ENCODE results near the gene DHX15. TPM values are rescaled to one million over a fixed set of nuclear protein-coding genes. Genes with fewer than 3 reads are reported as not detected.

The DHX15 gene
- total and polyA plus RNA-seq, 8 donors = 32.8 to 74.6 (median 46.0) TPM

DNA sequence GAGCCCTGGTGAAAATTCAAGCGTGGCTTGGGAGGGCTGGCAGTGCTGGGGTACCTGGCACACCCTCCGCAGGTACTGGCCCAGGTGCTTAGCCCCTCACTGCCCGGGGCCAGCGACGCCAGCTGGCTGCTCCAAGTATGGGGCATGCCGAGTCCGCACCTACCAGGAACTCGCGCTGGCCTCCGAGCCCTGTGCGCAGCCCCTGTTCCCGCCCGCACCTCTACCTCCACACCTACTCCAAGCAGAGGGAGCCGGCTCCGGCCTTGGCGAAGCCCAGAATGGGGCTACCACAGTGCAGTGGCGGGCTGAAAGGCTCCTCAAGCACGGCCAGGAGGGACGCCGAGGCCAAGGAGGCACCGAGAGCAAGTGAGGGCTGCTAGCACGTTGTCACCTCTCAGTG, 14.9 kb upstream of the DHX15 start:
- H3K36me3 ChIP-seq = no peaks in the 10 kb centered on the region
- H3K27me3 ChIP-seq = no peaks in the 10 kb centered on the region
- TF ChIP-seq CTCF (IDR thresholded peaks at IDR 0.05) = no peak
- 89 to 94% methylated on average over 22 of the region's 22 CpGs for WGBS, 2 donors
- no peak overlapping the region for H3K4me3 ChIP-seq
- DNase-seq (peak in 3 of 6 donors; percentile 32 to 63 (median 55)), ATAC-seq (no peak), FAIRE-seq (no peak)
- intact Hi-C loops (cut with DNase I) = no loop called here
- H3K27ac ChIP-seq = peak overlapping the region in 1 of 4 donors; percentile 94
- H3K4me1 ChIP-seq = peaks cover 6 to 14% (median 7%) of the 10 kb centered on the region in 3 donors
- H3K9me3 ChIP-seq = no peaks in the 10 kb centered on the region

DNA sequence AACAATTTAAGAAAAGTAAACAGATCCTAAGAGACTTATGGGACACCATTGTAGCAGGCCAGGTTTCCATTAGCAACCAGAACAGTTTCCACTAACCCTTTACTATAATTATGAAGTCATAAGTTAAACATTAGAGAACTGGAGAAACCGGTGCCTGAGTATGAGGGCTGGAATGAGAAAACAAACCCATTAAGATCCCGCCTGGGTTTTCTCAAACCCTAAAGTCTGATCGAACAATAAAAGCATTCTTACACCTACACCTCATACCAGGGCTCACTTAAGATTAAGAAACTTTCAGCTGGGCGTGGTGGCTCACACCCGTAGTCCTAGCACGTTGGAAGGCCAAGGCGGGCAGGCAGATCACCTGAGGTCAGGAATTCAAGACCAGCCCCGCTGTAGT, 13.7 kb upstream of the DHX15 start:
- H3K4me3 ChIP-seq = no peak overlapping the region
- ATAC-seq (peak; percentile 91 to 95 (median 94)), DNase-seq (peak in 3 of 6 donors; percentile 41 to 51 (median 43)), FAIRE-seq (peak; percentile 86)
- H3K9me3 ChIP-seq = no peaks in the 10 kb centered on the region
- H3K36me3 ChIP-seq = no peaks in the 10 kb centered on the region
- intact Hi-C loops (cut with DNase I) = no loop called here
- peaks cover 6 to 14% (median 7%) of the 10 kb centered on the region in 3 donors for H3K4me1 ChIP-seq
- TF ChIP-seq CTCF (IDR thresholded peaks at IDR 0.05) = no peak
- H3K27ac ChIP-seq = peak overlapping the region; percentile 36 to 96 (median 86)
- 26 to 36% methylated on average over 8 of the region's 8 CpGs for WGBS, 2 donors
- H3K27me3 ChIP-seq = no peaks in the 10 kb centered on the region

DNA sequence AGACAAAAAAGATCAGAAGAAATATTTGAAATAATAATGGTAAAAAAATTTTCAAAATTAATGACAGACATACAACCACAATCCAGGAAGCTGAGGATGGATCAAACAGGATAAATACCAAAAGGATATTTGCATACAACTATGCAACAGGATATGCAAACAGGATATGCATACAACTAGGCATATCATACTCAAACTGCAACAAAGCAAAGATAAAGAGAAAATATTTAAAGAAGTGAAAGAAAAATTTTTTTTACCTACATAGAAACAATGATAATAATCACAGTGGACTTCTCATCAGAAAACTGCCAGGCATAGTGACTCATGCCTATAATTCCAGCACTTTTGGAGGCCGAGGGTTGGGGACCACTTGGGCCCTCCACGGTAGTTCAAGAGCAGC, 11.3 kb upstream of the DHX15 start:
- H3K4me1 ChIP-seq = peaks cover 6 to 14% (median 7%) of the 10 kb centered on the region in 3 donors
- H3K9me3 ChIP-seq = no peaks in the 10 kb centered on the region
- no peak for FAIRE-seq
- H3K36me3 ChIP-seq = no peaks in the 10 kb centered on the region
- TF ChIP-seq CTCF (IDR thresholded peaks at IDR 0.05) = no peak
- intact Hi-C loops (cut with DNase I) = no loop called here
- no peaks in the 10 kb centered on the region for H3K27me3 ChIP-seq
- no peak overlapping the region for H3K4me3 ChIP-seq
- DNase-seq = no peak
- WGBS, 2 donors = 81 to 95% methylated on average over 2 of the region's 2 CpGs
- no peak overlapping the region for H3K27ac ChIP-seq
- no peak for ATAC-seq

GRCh38 chr4:24594887-24595286, 10.5 kb upstream of the DHX15 start:
- Histone ChIP-seq H3K4me3 (no peak overlapping the region), H3K9me3 (no peaks in the 10 kb centered on the region), H3K27ac (no peak overlapping the region), H3K4me1 (peaks cover 6 to 14% (median 7%) of the 10 kb centered on the region in 3 donors), H3K36me3 (no peaks in the 10 kb centered on the region), H3K27me3 (no peaks in the 10 kb centered on the region)
- 50 to 56% methylated on average over 2 of the region's 2 CpGs for WGBS, 2 donors
- intact Hi-C loops (cut with DNase I) = no loop called here
- no peak for TF ChIP-seq CTCF (IDR thresholded peaks at IDR 0.05)
- ATAC-seq (no peak), DNase-seq (no peak), FAIRE-seq (no peak)

- Histone ChIP-seq H3K9me3 (no peaks in the 10 kb centered on the region), H3K4me1 (no peaks in the 10 kb centered on the region), H3K27me3 (no peaks in the 10 kb centered on the region), H3K27ac (no peak overlapping the region), H3K36me3 (no peaks in the 10 kb centered on the region), H3K4me3 (no peak overlapping the region)
- TF ChIP-seq CTCF (IDR thresholded peaks at IDR 0.05) = no peak
- intact Hi-C loops (cut with DNase I) = no loop called here
- DNase-seq (no peak), FAIRE-seq (no peak), ATAC-seq (no peak)
- WGBS, 2 donors = 90 to 95% methylated on average over 2 of the region's 2 CpGs
Measured at GRCh38 chr4:24589448-24589847, 5.1 kb upstream of the DHX15 start.

All from pancreas (tissue), 10 donors.